Astrocyte (in vitro differentiated cells and primary cell): ENCODE results near the gene HNRNPL. TPM values are rescaled to one million over a fixed set of nuclear protein-coding genes. Genes with fewer than 3 reads are reported as not detected.
A peak's percentile ranks its signal among the peaks of the same experiment; 100 is the strongest.
"Not testable (repeated sequence)": the region's sequence is repeated elsewhere in the genome, so short reads cannot be mapped to it uniquely, and the experiment has no call there.

Experiments used
- DNase-seq: peaks from one replicate; pipeline ENCODE4 v3.0.0-alpha.2; 2010; ENCODE audit warnings: low read depth
- FAIRE-seq: peaks from 2 replicates; lab custom pipeline; 2011; peaks lifted over from hg19 to GRCh38; lab: Jason Lieb, UNC
- H2AFZ ChIP-seq: 2 replicates; pipeline ENCODE4 v1.6.0; 2012; ENCODE audit warnings: low read depth, low read length, inconsistent platforms
- H3K27ac ChIP-seq: 2 replicates; pipeline ENCODE4 v1.5.1; 2011; ENCODE audit warnings: low read depth, low read length, inconsistent platforms
- H3K27me3 ChIP-seq: 2 replicates; pipeline ENCODE4 v1.6.0; 2011; ENCODE audit warnings: low read length, inconsistent platforms; ENCODE audit not compliant: insufficient read depth
- H3K36me3 ChIP-seq: 2 replicates; pipeline ENCODE4 v1.5.1; 2011; ENCODE audit warnings: low read length, inconsistent platforms; ENCODE audit not compliant: insufficient read depth
- H3K4me1 ChIP-seq: 2 replicates; pipeline ENCODE4 v1.5.1; 2011; ENCODE audit warnings: low read length, inconsistent platforms; ENCODE audit not compliant: insufficient read depth
- H3K4me2 ChIP-seq: 2 replicates; pipeline ENCODE4 v1.6.0; 2012; ENCODE audit warnings: low read length, inconsistent platforms
- H3K4me3 ChIP-seq: 2 replicates; pipeline ENCODE4 v1.5.1; 2011; ENCODE audit warnings: low read depth, mild to moderate bottlenecking, low read length, inconsistent platforms; ENCODE audit not compliant: insufficient read depth
- H3K79me2 ChIP-seq: 2 replicates; pipeline ENCODE4 v1.6.0; 2012; ENCODE audit warnings: mild to moderate bottlenecking, low read length, inconsistent platforms; ENCODE audit not compliant: insufficient read depth
- H3K9ac ChIP-seq: 2 replicates; pipeline ENCODE4 v1.6.0; 2012; ENCODE audit warnings: mild to moderate bottlenecking, low read length, inconsistent platforms
- H3K9me3 ChIP-seq: 2 replicates; pipeline ENCODE4 v1.5.1; 2012; ENCODE audit warnings: low read depth, mild to moderate bottlenecking, low read length, inconsistent platforms; ENCODE audit not compliant: insufficient read depth
- H4K20me1 ChIP-seq: 2 replicates; pipeline ENCODE4 v1.6.0; 2012; ENCODE audit warnings: low read length, inconsistent platforms; ENCODE audit not compliant: insufficient read depth
- H3K27ac Mint-ChIP-seq: one replicate; pipeline ENCODE4 v1.8.0; 2021; ENCODE audit warnings: mild to moderate bottlenecking, mixed read lengths; ENCODE audit not compliant: unreplicated experiment
- H3K27me3 Mint-ChIP-seq: one replicate; pipeline ENCODE4 v1.8.0; 2021; ENCODE audit warnings: low read depth, mixed read lengths; ENCODE audit not compliant: unreplicated experiment
- H3K36me3 Mint-ChIP-seq: one replicate; pipeline ENCODE4 v1.8.0; 2021; ENCODE audit warnings: low read depth, mixed read lengths; ENCODE audit not compliant: unreplicated experiment
- H3K4me1 Mint-ChIP-seq: one replicate; pipeline ENCODE4 v1.8.0; 2021; ENCODE audit warnings: low read depth, mixed read lengths; ENCODE audit not compliant: unreplicated experiment
- H3K4me3 Mint-ChIP-seq: one replicate; pipeline ENCODE4 v1.8.0; 2021; ENCODE audit warnings: mild to moderate bottlenecking, moderate library complexity, mixed read lengths; ENCODE audit not compliant: unreplicated experiment
- H3K9me3 Mint-ChIP-seq: one replicate; pipeline ENCODE4 v1.8.0; 2021; ENCODE audit warnings: mild to moderate bottlenecking, mixed read lengths; ENCODE audit not compliant: unreplicated experiment
- EZH2 ChIP-seq: IDR thresholded peaks from 2 replicates; pipeline ENCODE4 v1.6.1; 2012; ENCODE audit warnings: mild to moderate bottlenecking, low read length, inconsistent platforms; ENCODE audit not compliant: insufficient read depth
- total RNA-seq: library from RNA; stranded (reverse); gene quantifications from 2 replicates; pipeline ENCODE4 v1.2.1, GENCODE V29; 2021
- TF ChIP-seq, protein P1 (sequence below): IDR thresholded peaks from 2 replicates; pipeline ENCODE4 v1.5.1; 2011; ENCODE audit warnings: low read depth, mild to moderate bottlenecking, inconsistent platforms, low read length, moderate library complexity; ENCODE audit not compliant: insufficient read depth

HNRNPL gene
- total RNA-seq, 1 donor from 2014 or later: 314 TPM

DNA sequence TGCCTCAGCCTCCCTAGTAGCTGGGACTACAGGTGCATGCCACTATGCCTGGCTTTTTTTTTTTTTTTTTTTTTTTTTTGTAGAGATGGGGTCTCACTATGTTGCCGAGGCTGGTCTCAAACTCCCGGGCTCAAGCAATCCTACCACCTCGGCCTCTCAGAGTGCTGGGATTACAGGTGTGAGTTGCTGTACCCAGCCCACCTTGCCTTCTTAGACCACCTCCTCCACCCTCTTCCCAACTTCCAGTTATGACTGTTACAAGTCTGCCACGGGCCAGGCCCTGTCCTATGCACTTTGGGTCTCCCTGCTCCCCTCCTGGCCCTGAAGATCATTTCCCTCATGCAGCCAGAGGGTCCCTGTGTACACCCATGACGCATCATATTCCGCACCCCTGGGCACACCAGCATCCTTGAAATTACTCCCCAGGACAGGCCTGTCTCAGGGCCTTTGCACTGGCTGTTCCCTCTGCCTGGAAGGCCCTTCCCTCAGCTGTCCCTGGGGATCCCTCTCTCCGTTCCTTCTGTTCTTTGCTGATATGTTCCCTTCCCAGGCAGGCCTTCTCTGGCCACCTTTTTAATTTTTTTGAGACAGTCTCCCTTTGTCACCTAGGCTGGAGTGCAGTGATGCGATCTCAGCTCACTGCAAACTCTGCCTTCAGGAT is 40.1 kb downstream of the HNRNPL start:
- no peak overlapping the region for H3K27ac ChIP-seq
- peaks cover 2% of the 10 kb centered on the region for H3K27me3 Mint-ChIP-seq
- no peaks in the 10 kb centered on the region for H3K4me1 ChIP-seq
- no peak overlapping the region for H3K27ac Mint-ChIP-seq
- FAIRE-seq: no peak
- H4K20me1 ChIP-seq: no peaks in the 10 kb centered on the region
- H3K4me2 ChIP-seq: no peak overlapping the region
- no peaks in the 10 kb centered on the region for H3K27me3 ChIP-seq
- H3K36me3 Mint-ChIP-seq: peaks cover 3% of the 10 kb centered on the region
- H3K4me3 ChIP-seq: no peak overlapping the region
- no peak overlapping the region for H3K4me3 Mint-ChIP-seq
- TF ChIP-seq, protein P1, sequence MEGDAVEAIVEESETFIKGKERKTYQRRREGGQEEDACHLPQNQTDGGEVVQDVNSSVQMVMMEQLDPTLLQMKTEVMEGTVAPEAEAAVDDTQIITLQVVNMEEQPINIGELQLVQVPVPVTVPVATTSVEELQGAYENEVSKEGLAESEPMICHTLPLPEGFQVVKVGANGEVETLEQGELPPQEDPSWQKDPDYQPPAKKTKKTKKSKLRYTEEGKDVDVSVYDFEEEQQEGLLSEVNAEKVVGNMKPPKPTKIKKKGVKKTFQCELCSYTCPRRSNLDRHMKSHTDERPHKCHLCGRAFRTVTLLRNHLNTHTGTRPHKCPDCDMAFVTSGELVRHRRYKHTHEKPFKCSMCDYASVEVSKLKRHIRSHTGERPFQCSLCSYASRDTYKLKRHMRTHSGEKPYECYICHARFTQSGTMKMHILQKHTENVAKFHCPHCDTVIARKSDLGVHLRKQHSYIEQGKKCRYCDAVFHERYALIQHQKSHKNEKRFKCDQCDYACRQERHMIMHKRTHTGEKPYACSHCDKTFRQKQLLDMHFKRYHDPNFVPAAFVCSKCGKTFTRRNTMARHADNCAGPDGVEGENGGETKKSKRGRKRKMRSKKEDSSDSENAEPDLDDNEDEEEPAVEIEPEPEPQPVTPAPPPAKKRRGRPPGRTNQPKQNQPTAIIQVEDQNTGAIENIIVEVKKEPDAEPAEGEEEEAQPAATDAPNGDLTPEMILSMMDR: no peak
- no peak for TF ChIP-seq EZH2
- H3K9me3 ChIP-seq: no peaks in the 10 kb centered on the region
- H3K4me1 Mint-ChIP-seq: no peaks in the 10 kb centered on the region
- no peaks in the 10 kb centered on the region for H3K9me3 Mint-ChIP-seq
- no peaks in the 10 kb centered on the region for H3K79me2 ChIP-seq
- H3K36me3 ChIP-seq: no peaks in the 10 kb centered on the region
- no peak for DNase-seq
- no peak overlapping the region for H3K9ac ChIP-seq
- no peak overlapping the region for H2AFZ ChIP-seq

DNA sequence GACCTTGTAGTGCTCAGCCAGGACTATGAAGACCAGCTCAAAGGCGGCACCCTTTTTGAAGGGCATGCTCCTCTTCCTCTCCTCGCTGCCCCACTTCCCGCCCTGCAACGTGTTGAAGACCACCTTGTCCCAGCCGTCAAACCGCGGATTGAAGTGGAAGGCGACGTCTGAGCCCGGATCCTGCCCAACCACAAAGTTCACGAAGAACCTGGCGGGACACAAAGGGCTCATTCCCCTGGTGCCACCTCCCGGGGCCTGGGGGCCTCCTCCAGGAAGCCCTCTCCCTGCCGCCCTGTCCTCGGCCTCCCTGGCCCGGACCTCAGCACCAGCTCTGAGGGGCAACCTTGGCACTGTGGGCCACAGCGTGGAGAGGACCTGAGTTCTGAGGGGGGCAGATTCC is 41.0 kb downstream of the HNRNPL start:
- no peaks in the 10 kb centered on the region for H3K79me2 ChIP-seq
- H3K9ac ChIP-seq: no peak overlapping the region
- TF ChIP-seq EZH2: no peak
- TF ChIP-seq, protein P1: no peak
- no peaks in the 10 kb centered on the region for H3K36me3 ChIP-seq
- H3K27me3 ChIP-seq: no peaks in the 10 kb centered on the region
- no peak overlapping the region for H3K27ac ChIP-seq
- H4K20me1 ChIP-seq: no peaks in the 10 kb centered on the region
- H3K27me3 Mint-ChIP-seq: peaks cover 2% of the 10 kb centered on the region
- no peaks in the 10 kb centered on the region for H3K4me1 Mint-ChIP-seq
- no peak for FAIRE-seq
- peaks cover 3% of the 10 kb centered on the region for H3K36me3 Mint-ChIP-seq
- no peak overlapping the region for H3K4me2 ChIP-seq
- no peak overlapping the region for H3K4me3 ChIP-seq
- DNase-seq: no peak
- H3K9me3 Mint-ChIP-seq: peaks cover 2% of the 10 kb centered on the region
- H3K9me3 ChIP-seq: no peaks in the 10 kb centered on the region
- no peak overlapping the region for H2AFZ ChIP-seq
- H3K4me3 Mint-ChIP-seq: no peak overlapping the region
- no peak overlapping the region for H3K27ac Mint-ChIP-seq
- no peaks in the 10 kb centered on the region for H3K4me1 ChIP-seq

DNA sequence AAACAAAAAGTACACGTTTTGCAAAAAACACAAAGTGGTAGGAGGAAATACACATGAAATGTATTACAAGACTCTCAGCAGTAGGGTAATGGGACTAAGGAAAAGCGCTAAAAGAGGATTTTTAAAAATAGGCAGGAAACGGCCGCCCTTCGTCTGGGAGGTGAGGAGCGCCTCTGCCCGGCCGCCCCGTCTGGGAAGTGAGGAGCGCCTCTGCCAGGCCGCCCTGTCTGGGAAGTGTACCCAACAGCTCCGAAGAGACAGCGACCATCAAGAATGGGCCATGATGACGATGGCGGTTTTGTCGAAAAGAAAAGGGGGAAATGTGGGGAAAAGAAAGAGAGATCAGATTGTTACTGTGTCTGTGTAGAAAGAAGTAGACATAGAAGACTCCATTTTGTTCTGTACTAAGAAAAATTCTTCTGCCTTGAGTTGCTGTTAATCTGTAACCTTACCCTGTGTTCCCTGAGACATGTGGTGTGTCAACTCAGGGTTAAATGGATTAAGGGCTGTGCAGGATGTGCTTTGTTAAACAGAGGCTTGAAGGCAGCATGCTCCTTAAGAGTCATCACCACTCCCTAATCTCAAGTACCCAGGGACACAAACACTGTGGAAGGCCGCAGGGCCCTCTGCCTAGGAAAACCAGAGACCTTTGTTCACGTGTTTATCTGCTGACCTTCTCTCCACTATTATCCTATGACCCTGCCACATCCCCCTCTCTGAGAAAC is 42.2 kb downstream of the HNRNPL start:
- DNase-seq, H3K79me2 ChIP-seq, H2AFZ ChIP-seq, H4K20me1 ChIP-seq, H3K4me1 Mint-ChIP-seq, H3K9me3 Mint-ChIP-seq, H3K9ac ChIP-seq, H3K36me3 Mint-ChIP-seq, H3K9me3 ChIP-seq, H3K4me1 ChIP-seq, H3K4me3 Mint-ChIP-seq, H3K27me3 ChIP-seq, H3K4me3 ChIP-seq, H3K36me3 ChIP-seq, H3K4me2 ChIP-seq, FAIRE-seq, H3K27me3 Mint-ChIP-seq, H3K27ac ChIP-seq: not testable (repeated sequence)
- peak overlapping the region; percentile 0 for H3K27ac Mint-ChIP-seq
